SK-N-SH (cell line): Measurements from ENCODE around the gene DPM2. TPM values are rescaled to one million over a fixed set of nuclear protein-coding genes. Genes with fewer than 3 reads are reported as not detected.

ENCODE experiments used
- CHD2 ChIP-seq: fragments of 150-350 bp; IDR thresholded peaks from 2 replicates; pipeline ENCODE4 v1.6.1; 2018; ENCODE audit warnings: low read length; ENCODE audit not compliant: partially characterized antibody
- CTCF ChIP-seq: fragments of 200-600 bp; sonication (generic); IDR thresholded peaks from 2 replicates; pipeline ENCODE4 v1.6.1; 2017; ENCODE audit warnings: antibody characterized with exemption, mild to moderate bottlenecking, moderate library complexity
- EZH2phosphoT487 ChIP-seq: fragments of 200-600 bp; sonication (generic); IDR thresholded peaks from 2 replicates; pipeline ENCODE4 v1.6.1; 2017; ENCODE audit warnings: low read depth, mixed run types, mild to moderate bottlenecking, antibody characterized with exemption, moderate library complexity, borderline replicate concordance
- FOXJ3 ChIP-seq: sonication (generic); formaldehyde crosslinking; IDR thresholded peaks from 2 replicates; pipeline ENCODE4 v1.5.1; 2020; ENCODE audit warnings: mild to moderate bottlenecking, missing genetic modification reagents
- GABPA ChIP-seq: IDR thresholded peaks from 2 replicates; pipeline ENCODE4 v1.4.0; 2012; ENCODE audit warnings: low read depth, mild to moderate bottlenecking
- IRF3 ChIP-seq: fragments of 150-350 bp; IDR thresholded peaks from 2 replicates; pipeline ENCODE4 v1.6.1; 2016; ENCODE audit warnings: mild to moderate bottlenecking, low read depth, low read length
- MEF2A ChIP-seq: IDR thresholded peaks from 2 replicates; pipeline ENCODE4 v1.4.0; 2012; ENCODE audit warnings: low read depth, borderline replicate concordance
- MXI1 ChIP-seq: IDR thresholded peaks from 2 replicates; pipeline ENCODE4 v1.6.1; 2012; ENCODE audit warnings: mild to moderate bottlenecking, low read depth, low read length, improper control_type of control experiment
- NFIC ChIP-seq: IDR thresholded peaks from 2 replicates; pipeline ENCODE4 v1.4.0; 2012; ENCODE audit warnings: borderline replicate concordance
- PBX3 ChIP-seq: IDR thresholded peaks from 2 replicates; pipeline ENCODE4; 2012
- POLR2AphosphoS5 ChIP-seq: IDR thresholded peaks from 2 replicates; pipeline ENCODE4 v1.6.1; 2012; ENCODE audit warnings: low read depth, low read length
- RAD21 ChIP-seq: IDR thresholded peaks from 2 replicates; pipeline ENCODE4 v1.6.1; 2012; ENCODE audit warnings: mild to moderate bottlenecking, low read length
- RCOR1 ChIP-seq: fragments of 150-350 bp; IDR thresholded peaks from 2 replicates; pipeline ENCODE4 v1.6.1; 2017; ENCODE audit warnings: antibody characterized with exemption, low read length
- SMC3 ChIP-seq: IDR thresholded peaks from 2 replicates; pipeline ENCODE4 v1.6.1; 2012; ENCODE audit warnings: low read depth, low read length, improper control_type of control experiment
- polyA plus RNA-seq, 3 experiments: library from polyadenylated mRNA; depleted of rRNA; stranded (reverse); fragments of >200 nt; gene quantifications; 2 replicates each; pipeline ENCODE4 v1.2.3, GENCODE V29; 2012
- TF ChIP-seq, protein P1 (sequence below): fragments of 150-350 bp; IDR thresholded peaks from 2 replicates; pipeline ENCODE4 v1.6.1; 2017; ENCODE audit warnings: antibody characterized with exemption, low read length, low read depth, borderline replicate concordance
- TF ChIP-seq, protein P2 (sequence below): IDR thresholded peaks from 2 replicates; pipeline ENCODE4 v1.6.1; 2012; ENCODE audit warnings: mild to moderate bottlenecking, low read depth, low read length, moderate library complexity

Gene DPM2
- polyA plus RNA-seq, 1 of the 3 experiments (the other 2 are of a cell fraction), result 106 TPM

DNA sequence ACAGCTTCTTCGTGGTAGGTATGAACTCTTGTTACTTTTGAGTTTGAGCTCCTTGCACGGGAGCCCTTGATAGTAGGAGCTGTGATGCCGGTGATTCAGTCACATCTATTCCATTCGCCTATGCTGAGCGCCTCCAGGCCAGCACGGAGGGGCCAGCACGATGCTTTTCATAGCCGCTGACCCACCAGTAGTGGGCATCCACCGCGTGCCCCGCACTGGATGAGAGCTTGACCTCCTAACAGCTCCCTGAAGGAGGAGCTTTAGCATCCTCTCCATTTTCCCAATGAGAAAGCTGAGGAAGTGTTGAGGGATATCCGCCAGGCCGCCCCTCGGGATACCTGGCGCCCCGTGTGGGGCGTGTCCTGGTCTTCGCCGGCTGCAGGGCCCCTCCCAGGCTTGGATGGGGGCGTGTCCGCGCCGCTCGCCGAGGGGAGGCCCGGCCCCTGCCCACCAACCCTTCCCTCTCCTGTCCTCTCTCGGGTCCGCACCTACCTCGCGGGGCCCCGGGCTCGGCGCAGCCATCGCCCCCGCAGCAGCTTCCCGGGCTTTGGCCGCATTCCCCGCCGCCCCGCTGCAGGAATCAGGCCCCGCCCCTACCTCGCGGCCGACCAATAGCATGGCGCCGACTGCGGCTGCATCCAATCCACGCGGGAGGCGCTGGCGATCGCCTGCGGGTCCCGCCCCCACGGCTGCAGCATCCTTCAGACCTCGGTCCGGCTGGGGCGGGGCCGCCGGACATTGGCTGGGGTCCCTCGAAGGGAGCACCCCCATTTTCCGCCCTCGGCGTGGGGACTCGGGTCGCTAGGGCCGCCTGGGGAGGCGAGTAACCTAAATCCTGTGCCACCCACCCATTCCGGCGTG lies 7.2 kb downstream of the DPM2 start, which contains the start of gene PIP5KL1 (continued):
- peak; percentile 40 for TF ChIP-seq CTCF
- TF ChIP-seq SMC3, result no peak
- TF ChIP-seq, protein P1, sequence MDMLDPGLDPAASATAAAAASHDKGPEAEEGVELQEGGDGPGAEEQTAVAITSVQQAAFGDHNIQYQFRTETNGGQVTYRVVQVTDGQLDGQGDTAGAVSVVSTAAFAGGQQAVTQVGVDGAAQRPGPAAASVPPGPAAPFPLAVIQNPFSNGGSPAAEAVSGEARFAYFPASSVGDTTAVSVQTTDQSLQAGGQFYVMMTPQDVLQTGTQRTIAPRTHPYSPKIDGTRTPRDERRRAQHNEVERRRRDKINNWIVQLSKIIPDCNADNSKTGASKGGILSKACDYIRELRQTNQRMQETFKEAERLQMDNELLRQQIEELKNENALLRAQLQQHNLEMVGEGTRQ, result no peak
- peak; percentile 41 for TF ChIP-seq PBX3
- 0 out of 2 replicates have a peak, but pooled peaks have one; percentile 12 for TF ChIP-seq NFIC
- TF ChIP-seq RCOR1, result no peak
- TF ChIP-seq POLR2AphosphoS5, result peak; percentile 27; the same call in 1 of the 2 replicates
- TF ChIP-seq MEF2A, result no peak
- peak; percentile 9 for TF ChIP-seq CHD2
- no peak for TF ChIP-seq RAD21
- peak; percentile 19; the same call in 1 of the 2 replicates for TF ChIP-seq MXI1
- TF ChIP-seq EZH2phosphoT487, result no peak
- no peak for TF ChIP-seq FOXJ3
- TF ChIP-seq GABPA, result no peak
- TF ChIP-seq, protein P2, sequence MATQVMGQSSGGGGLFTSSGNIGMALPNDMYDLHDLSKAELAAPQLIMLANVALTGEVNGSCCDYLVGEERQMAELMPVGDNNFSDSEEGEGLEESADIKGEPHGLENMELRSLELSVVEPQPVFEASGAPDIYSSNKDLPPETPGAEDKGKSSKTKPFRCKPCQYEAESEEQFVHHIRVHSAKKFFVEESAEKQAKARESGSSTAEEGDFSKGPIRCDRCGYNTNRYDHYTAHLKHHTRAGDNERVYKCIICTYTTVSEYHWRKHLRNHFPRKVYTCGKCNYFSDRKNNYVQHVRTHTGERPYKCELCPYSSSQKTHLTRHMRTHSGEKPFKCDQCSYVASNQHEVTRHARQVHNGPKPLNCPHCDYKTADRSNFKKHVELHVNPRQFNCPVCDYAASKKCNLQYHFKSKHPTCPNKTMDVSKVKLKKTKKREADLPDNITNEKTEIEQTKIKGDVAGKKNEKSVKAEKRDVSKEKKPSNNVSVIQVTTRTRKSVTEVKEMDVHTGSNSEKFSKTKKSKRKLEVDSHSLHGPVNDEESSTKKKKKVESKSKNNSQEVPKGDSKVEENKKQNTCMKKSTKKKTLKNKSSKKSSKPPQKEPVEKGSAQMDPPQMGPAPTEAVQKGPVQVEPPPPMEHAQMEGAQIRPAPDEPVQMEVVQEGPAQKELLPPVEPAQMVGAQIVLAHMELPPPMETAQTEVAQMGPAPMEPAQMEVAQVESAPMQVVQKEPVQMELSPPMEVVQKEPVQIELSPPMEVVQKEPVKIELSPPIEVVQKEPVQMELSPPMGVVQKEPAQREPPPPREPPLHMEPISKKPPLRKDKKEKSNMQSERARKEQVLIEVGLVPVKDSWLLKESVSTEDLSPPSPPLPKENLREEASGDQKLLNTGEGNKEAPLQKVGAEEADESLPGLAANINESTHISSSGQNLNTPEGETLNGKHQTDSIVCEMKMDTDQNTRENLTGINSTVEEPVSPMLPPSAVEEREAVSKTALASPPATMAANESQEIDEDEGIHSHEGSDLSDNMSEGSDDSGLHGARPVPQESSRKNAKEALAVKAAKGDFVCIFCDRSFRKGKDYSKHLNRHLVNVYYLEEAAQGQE, result no peak
- TF ChIP-seq IRF3, result 0 out of 2 replicates have a peak, but pooled peaks have one; percentile 7
